Mesendoderm (in vitro differentiated cells): Measurements from ENCODE around the gene OR10A3. TPM values are rescaled to one million over a fixed set of nuclear protein-coding genes. Genes with fewer than 3 reads are reported as not detected.

Experiments used
- DNase-seq: peaks from one replicate; pipeline ENCODE4 v3.0.0; 2013
- H2AK5ac ChIP-seq: 2 replicates; pipeline ENCODE4 v1.6.1; 2013; ENCODE audit warnings: low read length, inconsistent platforms
- H2BK120ac ChIP-seq: 2 replicates; pipeline ENCODE4 v1.6.1; 2013; ENCODE audit warnings: low read depth, mild to moderate bottlenecking, low read length, moderate library complexity, mixed read lengths
- H2BK15ac ChIP-seq: replicated peaks from 2 replicates; pipeline ENCODE4 v1.6.1; 2013; ENCODE audit warnings: low read depth, mild to moderate bottlenecking, moderate library complexity
- H2BK5ac ChIP-seq: 2 replicates; pipeline ENCODE4 v1.6.1; 2013; ENCODE audit warnings: low read length, inconsistent platforms
- H3K18ac ChIP-seq: 2 replicates; pipeline ENCODE4 v1.6.1; 2013; ENCODE audit warnings: mild to moderate bottlenecking, low read length, mixed read lengths
- H3K23ac ChIP-seq: one replicate; pipeline ENCODE4 v1.6.1; 2013; ENCODE audit warnings: low read length
- H3K27ac ChIP-seq: 2 replicates; pipeline ENCODE4 v1.5.1; 2013; ENCODE audit warnings: low read depth, mild to moderate bottlenecking, inconsistent platforms, low read length, moderate library complexity
- H3K27me3 ChIP-seq: 2 replicates; pipeline ENCODE4 v1.6.1; 2013; ENCODE audit warnings: low read length, control low read depth, mild to moderate bottlenecking, inconsistent platforms; ENCODE audit not compliant: insufficient read depth, poor library complexity
- H3K36me3 ChIP-seq: 2 replicates; pipeline ENCODE4 v1.6.1; 2013; ENCODE audit warnings: low read length, inconsistent platforms; ENCODE audit not compliant: control insufficient read depth, insufficient read depth
- H3K4ac ChIP-seq: one replicate; pipeline ENCODE4 v1.6.1; 2013; ENCODE audit warnings: low read depth, mild to moderate bottlenecking, low read length, moderate library complexity
- H3K4me1 ChIP-seq: 2 replicates; pipeline ENCODE4 v1.6.1; 2013; ENCODE audit warnings: low read depth, low read length, inconsistent platforms; ENCODE audit not compliant: control insufficient read depth
- H3K4me2 ChIP-seq: 2 replicates; pipeline ENCODE4 v1.6.1; 2013; ENCODE audit warnings: low read length
- H3K4me3 ChIP-seq: 2 replicates; pipeline ENCODE4 v1.5.1; 2013; ENCODE audit warnings: mild to moderate bottlenecking, low read length
- H3K56ac ChIP-seq: one replicate; pipeline ENCODE4 v1.6.1; 2013; ENCODE audit warnings: low read length
- H3K79me1 ChIP-seq: 2 replicates; pipeline ENCODE4 v1.6.1; 2013; ENCODE audit warnings: low read length, inconsistent platforms
- H3K79me2 ChIP-seq: 2 replicates; pipeline ENCODE4 v1.6.1; 2013; ENCODE audit warnings: mild to moderate bottlenecking, low read length; ENCODE audit not compliant: control insufficient read depth, insufficient read depth
- H3K9ac ChIP-seq: 2 replicates; pipeline ENCODE4 v1.6.1; 2013; ENCODE audit warnings: low read length, inconsistent platforms
- H4K5ac ChIP-seq: one replicate; pipeline ENCODE4 v1.6.1; 2013; ENCODE audit warnings: low read length
- H4K8ac ChIP-seq: one replicate; pipeline ENCODE4 v1.6.1; 2013; ENCODE audit warnings: low read depth, mild to moderate bottlenecking, control low read depth, low read length, moderate library complexity
- WGBS: extraction: QIAGEN DNeasy Blood & Tissue Kit; methylation state at CpG from one replicate; pipeline ENCODE4 v1.1.7; 2013; ENCODE audit warnings: low lambda C conversion rate, missing lambda C conversion rate; ENCODE audit not compliant: insufficient coverage; ENCODE audit errors: extremely low coverage; 5-methylcytosine and 5-hydroxymethylcytosine counted together
- small RNA-seq: library from polyadenylated mRNA; stranded (forward); fragments of <200 nt; extraction: miRNeasy Mini kit (QIAGEN cat#:217004); gene quantifications from one replicate; pipeline ENCODE3, GENCODE V24; 2013; ENCODE audit not compliant: insufficient read depth

The OR10A3 gene

GRCh38 chr11:7892059-7892699, 49.3 kb downstream of the OR10A3 start:
- Histone ChIP-seq H3K56ac (no peak overlapping the region), H3K27me3 (no peaks in the 10 kb centered on the region), H3K4me3 (no peak overlapping the region), H3K23ac (no peak overlapping the region), H2BK15ac (no peak overlapping the region), H4K8ac (no peak overlapping the region), H3K79me2 (peaks cover 3% of the 10 kb centered on the region), H3K18ac (no peak overlapping the region), H4K5ac (no peak overlapping the region), H3K9ac (no peak overlapping the region), H3K79me1 (peaks cover 5% of the 10 kb centered on the region), H3K36me3 (no peaks in the 10 kb centered on the region), H3K4me2 (no peak overlapping the region), H3K4ac (peak overlapping the region; percentile 9), H3K27ac (no peak overlapping the region), H3K4me1 (peaks cover 8% of the 10 kb centered on the region), H2BK120ac (no peak overlapping the region), H2AK5ac (no peak overlapping the region), H2BK5ac (no peak overlapping the region)
- WGBS: no CpG with 5 or more reads among the region's 6 CpGs
- peak; percentile 49 for DNase-seq

GRCh38 chr11:7890417-7891172, 50.9 kb downstream of the OR10A3 start:
- Histone ChIP-seq H2BK5ac (no peak overlapping the region), H3K4me1 (peaks cover 8% of the 10 kb centered on the region), H3K27ac (no peak overlapping the region), H3K4me3 (no peak overlapping the region), H3K79me2 (peaks cover 3% of the 10 kb centered on the region), H3K4ac (no peak overlapping the region), H3K27me3 (no peaks in the 10 kb centered on the region), H4K5ac (no peak overlapping the region), H3K18ac (no peak overlapping the region), H3K4me2 (no peak overlapping the region), H3K23ac (no peak overlapping the region), H2BK120ac (no peak overlapping the region), H3K9ac (no peak overlapping the region), H3K79me1 (peaks cover 5% of the 10 kb centered on the region), H2AK5ac (no peak overlapping the region), H3K56ac (no peak overlapping the region), H2BK15ac (no peak overlapping the region), H4K8ac (no peak overlapping the region), H3K36me3 (no peaks in the 10 kb centered on the region)
- no CpG with 5 or more reads among the region's 6 CpGs for WGBS
- DNase-seq: peak; percentile 93

- Histone ChIP-seq H3K79me2 (peaks cover 3% of the 10 kb centered on the region), H3K4me2 (no peak overlapping the region), H2BK120ac (no peak overlapping the region), H3K4me1 (peaks cover 8% of the 10 kb centered on the region), H4K8ac (no peak overlapping the region), H3K9ac (no peak overlapping the region), H3K27ac (no peak overlapping the region), H4K5ac (no peak overlapping the region), H2BK5ac (no peak overlapping the region), H3K79me1 (peaks cover 5% of the 10 kb centered on the region), H3K18ac (no peak overlapping the region), H3K23ac (no peak overlapping the region), H3K27me3 (no peaks in the 10 kb centered on the region), H2BK15ac (no peak overlapping the region), H3K4ac (no peak overlapping the region), H3K4me3 (no peak overlapping the region), H3K56ac (no peak overlapping the region), H2AK5ac (no peak overlapping the region), H3K36me3 (no peaks in the 10 kb centered on the region)
- no peak for DNase-seq
- no CpG with 5 or more reads among the region's 5 CpGs for WGBS
Observed at GRCh38 chr11:7889985-7890384, 51.5 kb downstream of the OR10A3 start.

Small RNA genes lying within 50 kb of the gene (small RNA-seq; reads per million reads assigned to genes)
- gene COX6CP5: not detected
- gene RNU6-943P: not detected
